Tibial artery (tissue), 4 donors: ENCODE measurements around the gene F10.

Experiments
- DNase-seq, 2 donors: peaks; one replicate each; pipeline ENCODE4 v3.0.0-alpha.2; 2019
- H3K27ac ChIP-seq, 2 donors: fragments of 200-600 bp; sonication (generic) in 1 of 2; 1 replicate in 1 of 2; 2 replicates in 1 of 2; pipeline ENCODE4 v1.5.1; 2018 to 2019; ENCODE audit warnings: mild to moderate bottlenecking in 1 of 2
- H3K27me3 ChIP-seq, 2 donors: fragments of 200-600 bp; sonication (generic) in 1 of 2; one replicate each; pipeline versions ENCODE4 v1.5.1 to v1.6.0; 2016 to 2019
- H3K36me3 ChIP-seq, 3 donors: fragments of 200-600 bp; sonication (generic) in 2 of 3; one replicate each; pipeline ENCODE4 v1.5.1; 2016 to 2019; ENCODE audit warnings: mild to moderate bottlenecking in 2 of 3
- H3K4me1 ChIP-seq, 4 donors: fragments of 200-600 bp; sonication (generic) in 2 of 4; 1 replicate in 3 of 4; 2 replicates in 1 of 4; pipeline ENCODE4 v1.5.1; 2016 to 2019
- H3K4me3 ChIP-seq, 2 donors: fragments of 200-600 bp; sonication (generic) in 1 of 2; 1 replicate in 1 of 2; 2 replicates in 1 of 2; pipeline ENCODE4 v1.5.1; 2018 to 2019; ENCODE audit warnings: mild to moderate bottlenecking in 2 of 2
- H3K9me3 ChIP-seq, 3 donors: fragments of 200-600 bp; sonication (generic) in 1 of 3; one replicate each; pipeline ENCODE4 v1.5.1; 2016 to 2019
- CTCF ChIP-seq, 2 experiments: fragments of 200-600 bp in 1 of 2; fragments of 450-650 bp in 1 of 2; IDR thresholded peaks; one replicate each; pipeline ENCODE4 v1.5.1; 2017 to 2019; ENCODE audit warnings: antibody characterized with exemption in 2 of 2, mild to moderate bottlenecking in 1 of 2, moderate library complexity in 1 of 2
- intact Hi-C: fragments of 100-400 bp; cut with DNase I; formaldehyde crosslinking; loops from one replicate; pipeline ENCODE4 v1.15.0; 2023; ENCODE audit warnings: low total_unique reads

F10 gene

GRCh38 chr13:113144255-113144629 is 21.6 kb downstream of the F10 start:
- TF ChIP-seq CTCF (IDR thresholded peaks at IDR 0.05), result no peak
- intact Hi-C loops, result no loop called here
- peaks cover 0 to 8% of the 10 kb centered on the region in 2 donors for H3K27me3 ChIP-seq
- H3K9me3 ChIP-seq, result no peaks in the 10 kb centered on the region
- no peak for DNase-seq
- no peaks in the 10 kb centered on the region for H3K36me3 ChIP-seq
- no peak overlapping the region for H3K27ac ChIP-seq
- H3K4me3 ChIP-seq, result no peak overlapping the region
- no peaks in the 10 kb centered on the region for H3K4me1 ChIP-seq

GRCh38 chr13:113145496-113145895 is 22.9 kb downstream of the F10 start:
- intact Hi-C loops, result no loop called here
- Histone ChIP-seq H3K36me3 (no peaks in the 10 kb centered on the region), H3K4me1 (no peaks in the 10 kb centered on the region), H3K9me3 (no peaks in the 10 kb centered on the region), H3K27me3 (peaks cover 0 to 8% of the 10 kb centered on the region in 2 donors), H3K27ac (no peak overlapping the region), H3K4me3 (no peak overlapping the region)
- DNase-seq, result no peak
- TF ChIP-seq CTCF (IDR thresholded peaks at IDR 0.05), result no peak

GRCh38 chr13:113145911-113146598 is 23.5 kb downstream of the F10 start:
- intact Hi-C loops, result no loop called here
- TF ChIP-seq CTCF (IDR thresholded peaks at IDR 0.05), result no peak
- H3K36me3 ChIP-seq, result no peaks in the 10 kb centered on the region
- no peaks in the 10 kb centered on the region for H3K9me3 ChIP-seq
- peaks cover 0 to 8% of the 10 kb centered on the region in 2 donors for H3K27me3 ChIP-seq
- no peak overlapping the region for H3K27ac ChIP-seq
- DNase-seq, result no peak
- H3K4me3 ChIP-seq, result no peak overlapping the region
- no peaks in the 10 kb centered on the region for H3K4me1 ChIP-seq

- Histone ChIP-seq H3K27ac (no peak overlapping the region), H3K4me1 (no peaks in the 10 kb centered on the region), H3K4me3 (no peak overlapping the region), H3K27me3 (peaks cover 0 to 8% of the 10 kb centered on the region in 2 donors), H3K36me3 (no peaks in the 10 kb centered on the region), H3K9me3 (no peaks in the 10 kb centered on the region)
- no peak for TF ChIP-seq CTCF (IDR thresholded peaks at IDR 0.05)
- intact Hi-C loops, result no loop called here
- DNase-seq, result no peak
These were observed 24.2 kb downstream of the F10 start for GRCh38 chr13:113146750-113147149.

- Histone ChIP-seq H3K4me3 (no peak overlapping the region), H3K9me3 (no peaks in the 10 kb centered on the region), H3K36me3 (no peaks in the 10 kb centered on the region), H3K27ac (no peak overlapping the region), H3K4me1 (peaks cover 0 to 3% (median 0%) of the 10 kb centered on the region in 4 donors), H3K27me3 (peaks cover 0 to 8% of the 10 kb centered on the region in 2 donors)
- TF ChIP-seq CTCF (IDR thresholded peaks at IDR 0.05), result no peak
- intact Hi-C loops, result no loop called here
- DNase-seq, result no peak
These were observed 24.6 kb downstream of the F10 start for GRCh38 chr13:113147206-113147605.
